ENCODE measurements around the gene SH3GL3.

GRCh38 chr15:83483612-83484011 lies 36.5 kb downstream of the SH3GL3 start:
- no peak for TF ChIP-seq TOX (CRISPR knock-in tag; IDR thresholded peaks at IDR 0.05; ENCODE audit: borderline replicate concordance)
- TF ChIP-seq, protein P1, sequence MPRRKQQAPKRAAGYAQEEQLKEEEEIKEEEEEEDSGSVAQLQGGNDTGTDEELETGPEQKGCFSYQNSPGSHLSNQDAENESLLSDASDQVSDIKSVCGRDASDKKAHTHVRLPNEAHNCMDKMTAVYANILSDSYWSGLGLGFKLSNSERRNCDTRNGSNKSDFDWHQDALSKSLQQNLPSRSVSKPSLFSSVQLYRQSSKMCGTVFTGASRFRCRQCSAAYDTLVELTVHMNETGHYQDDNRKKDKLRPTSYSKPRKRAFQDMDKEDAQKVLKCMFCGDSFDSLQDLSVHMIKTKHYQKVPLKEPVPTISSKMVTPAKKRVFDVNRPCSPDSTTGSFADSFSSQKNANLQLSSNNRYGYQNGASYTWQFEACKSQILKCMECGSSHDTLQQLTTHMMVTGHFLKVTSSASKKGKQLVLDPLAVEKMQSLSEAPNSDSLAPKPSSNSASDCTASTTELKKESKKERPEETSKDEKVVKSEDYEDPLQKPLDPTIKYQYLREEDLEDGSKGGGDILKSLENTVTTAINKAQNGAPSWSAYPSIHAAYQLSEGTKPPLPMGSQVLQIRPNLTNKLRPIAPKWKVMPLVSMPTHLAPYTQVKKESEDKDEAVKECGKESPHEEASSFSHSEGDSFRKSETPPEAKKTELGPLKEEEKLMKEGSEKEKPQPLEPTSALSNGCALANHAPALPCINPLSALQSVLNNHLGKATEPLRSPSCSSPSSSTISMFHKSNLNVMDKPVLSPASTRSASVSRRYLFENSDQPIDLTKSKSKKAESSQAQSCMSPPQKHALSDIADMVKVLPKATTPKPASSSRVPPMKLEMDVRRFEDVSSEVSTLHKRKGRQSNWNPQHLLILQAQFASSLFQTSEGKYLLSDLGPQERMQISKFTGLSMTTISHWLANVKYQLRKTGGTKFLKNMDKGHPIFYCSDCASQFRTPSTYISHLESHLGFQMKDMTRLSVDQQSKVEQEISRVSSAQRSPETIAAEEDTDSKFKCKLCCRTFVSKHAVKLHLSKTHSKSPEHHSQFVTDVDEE (CRISPR knock-in tag; IDR thresholded peaks at IDR 0.05) = no peak
- TF ChIP-seq ZNF565 (CRISPR knock-in tag; conservative IDR thresholded peaks at IDR 0.05; ENCODE audit: low read depth) = no peak
- TF ChIP-seq CSDC2 (CRISPR knock-in tag; IDR thresholded peaks at IDR 0.05) = no peak
- TF ChIP-seq PATZ1 (CRISPR knock-in tag; IDR thresholded peaks at IDR 0.05; ENCODE audit: borderline replicate concordance) = no peak
